Heart left ventricle (tissue), 16 donors: Measurements from ENCODE around the gene ADGB. TPM values are rescaled to one million over a fixed set of nuclear protein-coding genes. Genes with fewer than 3 reads are reported as not detected.

Source experiments
- ATAC-seq, 4 donors: fragments of 200-7000 bp; cut with Tn5 transposase; one replicate each; pipeline ENCODE4 v1.9.1; 2020 to 2022; ENCODE audit warnings: moderate library complexity in 4 of 4, mild to moderate bottlenecking in 3 of 4, moderate number of reproducible peaks in 1 of 4
- DNase-seq, 5 donors: peaks; one replicate each; pipeline ENCODE4 v3.0.0-alpha.2; 2020
- H3K27ac ChIP-seq, 12 donors: fragments of 200-600 bp; sonication (generic) in 4 of 12; one replicate each; pipeline versions ENCODE4 v1.5.0 to v1.8.0; 2016 to 2022; ENCODE audit warnings: mild to moderate bottlenecking in 2 of 12
- H3K27me3 ChIP-seq, 9 donors: fragments of 200-600 bp; sonication (generic) in 2 of 9; one replicate each; pipeline versions ENCODE4 v1.5.1 to v1.8.0; 2016 to 2022; ENCODE audit warnings: mild to moderate bottlenecking in 3 of 9
- H3K36me3 ChIP-seq, 9 donors: fragments of 200-600 bp; sonication (generic) in 2 of 9; one replicate each; pipeline versions ENCODE4 v1.5.0 to v1.8.0; 2018 to 2022; ENCODE audit warnings: mild to moderate bottlenecking in 2 of 9
- H3K4me1 ChIP-seq, 12 donors: fragments of 200-600 bp; sonication (generic) in 4 of 12; one replicate each; pipeline versions ENCODE4 v1.5.0 to v1.8.0; 2016 to 2022; ENCODE audit warnings: mild to moderate bottlenecking in 3 of 12
- H3K4me3 ChIP-seq, 12 donors: fragments of 200-600 bp; sonication (generic) in 4 of 12; one replicate each; pipeline versions ENCODE4 v1.5.0 to v1.8.0; 2017 to 2022; ENCODE audit warnings: mild to moderate bottlenecking in 9 of 12, moderate library complexity in 4 of 12
- H3K9me3 ChIP-seq, 12 donors: fragments of 200-600 bp; sonication (generic) in 4 of 12; one replicate each; pipeline versions ENCODE4 v1.5.0 to v1.8.0; 2016 to 2022; ENCODE audit warnings: mild to moderate bottlenecking in 1 of 12
- CTCF ChIP-seq, 12 donors: fragments of 200-600 bp; sonication (generic) in 4 of 12; IDR thresholded peaks; one replicate each; pipeline versions ENCODE4 v1.5.0 to v1.8.0; 2018 to 2022; ENCODE audit warnings: antibody characterized with exemption in 12 of 12, mild to moderate bottlenecking in 5 of 12
- POLR2A ChIP-seq, 2 donors: fragments of 450-650 bp; IDR thresholded peaks; one replicate each; pipeline ENCODE4 v1.6.1; 2017; ENCODE audit warnings: antibody characterized with exemption in 2 of 2, mild to moderate bottlenecking in 2 of 2, moderate library complexity in 2 of 2
- WGBS, 4 donors: extraction: QIAGEN DNeasy Blood & Tissue Kit in 2 of 4; methylation state at CpG; one replicate each; pipeline versions ENCODE4 v1.1.5 to v1.1.7; 2013 to 2018; 5-methylcytosine and 5-hydroxymethylcytosine counted together
- intact Hi-C, 10 donors: fragments of 100-400 bp; cut with DNase I; formaldehyde crosslinking; loops; one replicate each; pipeline versions ENCODE4 v1.11.1 to v1.14.2; 2022
- polyA plus RNA-seq, 2 donors: library from polyadenylated mRNA; stranded (reverse); fragments of 200-250 nt; gene quantifications; one replicate each; pipeline ENCODE4 v1.2.3, GENCODE V29; 2013
- total RNA-seq, 9 donors: library from RNA; depleted of rRNA in 2 of 9; stranded (reverse); fragments of >200 nt in 2 of 9; fragmentation: NEBNext Ultra II Directional in 3 of 9; extraction: Animal tissue kit (Norgen Biotek cat#: 25700) in 3 of 9; gene quantifications; one replicate each; pipeline versions ENCODE4 v1.1.0 to v1.2.4, GENCODE V29; 2016 to 2023
- donor health status: ischemic (EF 13 %, LVEDD 7.1; RV severe dilation, severe dysfunction).
- donor health status: healthy with polysubstance abuse.
- donor health status: DM: no; HTN: yes; CAD: no.
- donor health status: DM: no; HTN: no; CAD: no.
- donor health status: ischemic (EF 25% LVEDD 6.9; RV normal size, moderate dysfunction).
- donor health status: ischemic (EF 25% LVEDD 5.7; RV mildly dilated, moderate dysfunction).
- donor health status: healthy.
- donor health status: DM: yes; HTN: yes; CAD: no.
- donor health status: ischemic (EF 35%, LVEDD 5.7; RV mildly dilated, moderate dysfunction).
- donor health status: nonischemic (EF 11% LVEDD 7.7; RV severe dilation, severe dysfunction).
- donor health status: DM: yes; HTN: yes; CAD: no.
- donor health status: PGD.
- donor health status: ischemic (EF 29% LVEDD 5.4; RV normal size, mild dysfunction).
- donor health status: nonischemic (EF 23%, LVEDD 6.1; RV moderate dilation, normal function).

Gene ADGB
- total and polyA plus RNA-seq, 11 donors = not detected

GRCh38 chr6:146741609-146742008, 142.8 kb downstream of the ADGB start:
- Histone ChIP-seq H3K27ac (no peak overlapping the region), H3K4me3 (no peak overlapping the region), H3K9me3 (no peaks in the 10 kb centered on the region), H3K36me3 (no peaks in the 10 kb centered on the region), H3K27me3 (no peaks in the 10 kb centered on the region), H3K4me1 (no peaks in the 10 kb centered on the region)
- no peak for ATAC-seq
- no peak for TF ChIP-seq CTCF (IDR thresholded peaks at IDR 0.05)
- no peak for TF ChIP-seq POLR2A (IDR thresholded peaks at IDR 0.05)
- DNase-seq = no peak
- intact Hi-C loops = no loop called here

- Histone ChIP-seq H3K9me3 (peaks cover 0 to 10% (median 0%) of the 10 kb centered on the region in 12 donors), H3K36me3 (no peaks in the 10 kb centered on the region), H3K27me3 (no peaks in the 10 kb centered on the region), H3K4me1 (no peaks in the 10 kb centered on the region), H3K27ac (no peak overlapping the region), H3K4me3 (no peak overlapping the region)
- TF ChIP-seq CTCF (IDR thresholded peaks at IDR 0.05) (no peak), POLR2A (IDR thresholded peaks at IDR 0.05) (no peak)
- intact Hi-C loops = no loop called here
- DNase-seq = no peak
- 72 to 78% (median 76%) methylated on average over 2 of the region's 2 CpGs for WGBS, 4 donors
- ATAC-seq = no peak
Observed at GRCh38 chr6:146753306-146753705, 154.5 kb downstream of the ADGB start.

- Histone ChIP-seq H3K27ac (no peak overlapping the region), H3K4me1 (peaks cover 0 to 7% (median 0%) of the 10 kb centered on the region in 12 donors), H3K27me3 (no peaks in the 10 kb centered on the region), H3K9me3 (no peaks in the 10 kb centered on the region), H3K4me3 (no peak overlapping the region), H3K36me3 (no peaks in the 10 kb centered on the region)
- TF ChIP-seq POLR2A (IDR thresholded peaks at IDR 0.05) (no peak), CTCF (IDR thresholded peaks at IDR 0.05) (no peak)
- 41 to 63% (median 48%) methylated on average over 1 of the region's 1 CpG for WGBS, 4 donors
- ATAC-seq (no peak), DNase-seq (no peak)
- intact Hi-C loops = no loop called here
Observed at GRCh38 chr6:146767632-146768031, 168.9 kb downstream of the ADGB start.

- intact Hi-C loops = no loop called here
- 84 to 92% (median 85%) methylated on average over 2 of the region's 2 CpGs for WGBS, 4 donors
- TF ChIP-seq CTCF (IDR thresholded peaks at IDR 0.05) (no peak), POLR2A (IDR thresholded peaks at IDR 0.05) (no peak)
Observed at GRCh38 chr6:146768722-146769121, 169.9 kb downstream of the ADGB start.

More at GRCh38 chr6:146768722-146769121, 169.9 kb downstream of the ADGB start:
- no peak overlapping the region for H3K27ac ChIP-seq
- H3K27me3 ChIP-seq = no peaks in the 10 kb centered on the region
- H3K4me1 ChIP-seq = peaks cover 0 to 7% (median 0%) of the 10 kb centered on the region in 12 donors
- H3K9me3 ChIP-seq = no peaks in the 10 kb centered on the region
- no peak overlapping the region for H3K4me3 ChIP-seq
- ATAC-seq (no peak), DNase-seq (no peak)
- no peaks in the 10 kb centered on the region for H3K36me3 ChIP-seq
